SU-DHL-6 (cell line): ENCODE measurements around the gene SLC12A7.

ENCODE experiments used
- H2AFZ ChIP-seq: fragments of 200-600 bp; sonication (generic); 2 replicates; pipeline ENCODE4 v1.6.1; 2014; ENCODE audit warnings: low read depth, mild to moderate bottlenecking, moderate library complexity, mixed read lengths, antibody characterized with exemption, low read length; ENCODE audit not compliant: severe bottlenecking
- H3F3A ChIP-seq: fragments of 200-600 bp; shearing (Covaris generic); 2 replicates; pipeline ENCODE4 v1.6.0; 2016; ENCODE audit warnings: antibody characterized with exemption, mild to moderate bottlenecking; ENCODE audit not compliant: insufficient read depth
- H3K27ac ChIP-seq: fragments of 200-600 bp; sonication (generic); 2 replicates; pipeline ENCODE4 v1.5.1; 2016; ENCODE audit warnings: low read depth, mild to moderate bottlenecking, low read length, moderate library complexity, mixed read lengths
- H3K27me3 ChIP-seq: fragments of 200-600 bp; sonication (generic), shearing (Covaris generic); 2 replicates; pipeline ENCODE4 v1.6.0; 2014; ENCODE audit warnings: mild to moderate bottlenecking, low read length
- H3K36me3 ChIP-seq: fragments of 200-600 bp; sonication (generic); 2 replicates; pipeline ENCODE4 v1.6.1; 2014; ENCODE audit warnings: mild to moderate bottlenecking, low read length, mixed read lengths
- H3K4me2 ChIP-seq: fragments of 300-600, 200-600 bp; shearing (Covaris generic), sonication (generic); 2 replicates; pipeline ENCODE4 v1.6.0; 2014; ENCODE audit warnings: low read length, low read depth, mild to moderate bottlenecking; ENCODE audit not compliant: poor library complexity, severe bottlenecking
- H3K4me3 ChIP-seq: fragments of 200-600 bp; sonication (generic); 2 replicates; pipeline ENCODE4 v1.5.1; 2014; ENCODE audit warnings: antibody characterized with exemption, low read length, mild to moderate bottlenecking, mixed read lengths; ENCODE audit not compliant: insufficient read depth, poor library complexity, severe bottlenecking
- H3K79me2 ChIP-seq: fragments of 200-600 bp; sonication (generic); 2 replicates; pipeline ENCODE4 v1.6.1; 2014; ENCODE audit warnings: mild to moderate bottlenecking, low read length, moderate library complexity; ENCODE audit not compliant: insufficient read depth
- H3K9ac ChIP-seq: fragments of 200-600 bp; sonication (generic); 2 replicates; pipeline ENCODE4 v1.7.0; 2014; ENCODE audit warnings: mild to moderate bottlenecking, low read length
- H3K9me2 ChIP-seq: fragments of 200-600 bp; sonication (generic); replicated peaks from 2 replicates; pipeline ENCODE4 v1.6.1; 2014; ENCODE audit warnings: low read length; ENCODE audit not compliant: insufficient read depth
- H3K9me3 ChIP-seq: fragments of 200-600 bp; sonication (generic); 2 replicates; pipeline ENCODE4 v1.6.1; 2014; ENCODE audit warnings: low read length, mixed read lengths; ENCODE audit not compliant: insufficient read depth
- H4K20me1 ChIP-seq: fragments of 200-600 bp; sonication (generic); 2 replicates; pipeline ENCODE4 v1.6.1; 2014; ENCODE audit warnings: low read depth, mild to moderate bottlenecking, antibody characterized with exemption, low read length, moderate library complexity, mixed read lengths
- CTCF ChIP-seq: fragments of 200-600 bp; sonication (generic); IDR thresholded peaks from one replicate; pipeline ENCODE4 v1.5.1; 2017; ENCODE audit warnings: antibody characterized with exemption, mild to moderate bottlenecking, low read length, moderate library complexity; ENCODE audit not compliant: insufficient read depth, poor library complexity, severe bottlenecking
- EZH2phosphoT487 ChIP-seq: fragments of 200-600 bp; sonication (generic), shearing (Covaris generic); conservative IDR thresholded peaks from 2 replicates; pipeline ENCODE4 v1.6.1; 2018; ENCODE audit warnings: mild to moderate bottlenecking, antibody characterized with exemption, low read length, moderate library complexity, mixed read lengths

The SLC12A7 gene

GRCh38 chr5:1087428-1087827 is 24.4 kb downstream of the SLC12A7 start:
- Histone ChIP-seq H3K36me3 (no peaks in the 10 kb centered on the region), H3K9me3 (no peaks in the 10 kb centered on the region)
- TF ChIP-seq CTCF (no peak), EZH2phosphoT487 (no peak)

DNA sequence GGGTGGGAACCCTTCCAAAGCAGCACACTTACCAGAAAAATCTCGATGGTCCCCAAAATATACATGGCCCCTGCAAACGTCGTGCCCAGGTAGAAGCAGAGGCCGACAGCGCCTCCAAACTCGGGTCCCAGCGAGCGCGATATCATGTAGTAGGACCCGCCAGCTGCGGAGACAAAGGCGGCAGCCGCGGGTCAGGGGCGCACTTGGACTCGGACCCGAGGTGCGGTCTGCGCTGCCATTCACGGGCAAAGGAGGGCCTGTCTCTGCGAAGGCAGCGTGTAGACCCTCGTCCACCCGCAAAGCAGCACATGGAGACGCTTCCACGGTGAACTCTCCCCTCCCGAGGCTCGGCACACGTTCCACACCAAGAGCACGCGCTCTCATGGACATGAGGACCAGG is 25.0 kb downstream of the SLC12A7 start:
- Histone ChIP-seq H3K9ac (no peak overlapping the region), H3K79me2 (no peaks in the 10 kb centered on the region), H3F3A (no peaks in the 10 kb centered on the region), H3K36me3 (no peaks in the 10 kb centered on the region), H4K20me1 (no peaks in the 10 kb centered on the region), H3K27me3 (no peaks in the 10 kb centered on the region), H3K9me3 (no peaks in the 10 kb centered on the region), H3K27ac (no peak overlapping the region), H3K4me2 (no peak overlapping the region), H3K4me3 (no peak overlapping the region), H3K9me2 (no peaks in the 10 kb centered on the region), H2AFZ (no peak overlapping the region)
- TF ChIP-seq CTCF (no peak), EZH2phosphoT487 (no peak)

More at GRCh38 chr5:1087428-1087827, 24.4 kb downstream of the SLC12A7 start:
- Histone ChIP-seq H3K9ac (no peak overlapping the region), H3K4me3 (no peak overlapping the region), H3K9me2 (no peaks in the 10 kb centered on the region), H2AFZ (no peak overlapping the region), H3F3A (no peaks in the 10 kb centered on the region), H3K4me2 (no peak overlapping the region), H3K27ac (no peak overlapping the region), H3K27me3 (no peaks in the 10 kb centered on the region), H3K79me2 (no peaks in the 10 kb centered on the region), H4K20me1 (no peaks in the 10 kb centered on the region)

GRCh38 chr5:1086137-1086536 is 25.7 kb downstream of the SLC12A7 start:
- Histone ChIP-seq H3K9me3 (no peaks in the 10 kb centered on the region), H3K9me2 (no peaks in the 10 kb centered on the region), H3K9ac (no peak overlapping the region), H4K20me1 (no peaks in the 10 kb centered on the region), H3K27ac (no peak overlapping the region), H3F3A (no peaks in the 10 kb centered on the region), H3K4me3 (no peak overlapping the region), H3K79me2 (no peaks in the 10 kb centered on the region), H2AFZ (no peak overlapping the region), H3K27me3 (no peaks in the 10 kb centered on the region), H3K4me2 (no peak overlapping the region), H3K36me3 (no peaks in the 10 kb centered on the region)
- no peak for TF ChIP-seq CTCF
- no peak for TF ChIP-seq EZH2phosphoT487
